ENCODE measurements around the gene IRAK2. TPM values are rescaled to one million over a fixed set of nuclear protein-coding genes. Genes with fewer than 3 reads are reported as not detected.
A peak's percentile ranks its signal among the peaks of the same experiment; 100 is the strongest.

IRAK2 gene
- polyA plus RNA-seq, 3 donors: 0.78 to 2.0 (median 1.5) TPM

GRCh38 chr3:10274601-10275000 is 109.9 kb downstream of the IRAK2 start:
- WGBS (ENCODE audit: insufficient coverage): 83% methylated on average over 1 of the region's 1 CpG
- peaks cover 85% of the 10 kb centered on the region for H3K79me2 ChIP-seq (ENCODE audit: insufficient read depth, low read length)

GRCh38 chr3:10277115-10277625 is 112.5 kb downstream of the IRAK2 start:
- no peak for TF ChIP-seq CTCF (IDR thresholded peaks at IDR 0.05)
- H3K27ac Mint-ChIP-seq: peak overlapping the region in 4 of 7 donors; percentile 10 to 77 (median 30)
- Histone ChIP-seq H3K27ac (ENCODE audit: low read depth in 1 of 2, low read length in 2 of 2) (peak overlapping the region in 1 of 2 donors; percentile 12), H3K4me3 (replicated peaks in 1 of 3; ENCODE audit: low read depth in 2 of 3, low read length in 3 of 3) (no peak overlapping the region), H3K79me2 (ENCODE audit: insufficient read depth, low read length) (peaks cover 59% of the 10 kb centered on the region), H3K9me3 (replicated peaks in 1 of 2; ENCODE audit: control insufficient read depth in 1 of 2, insufficient read depth in 1 of 2, low read length in 2 of 2) (no peaks in the 10 kb centered on the region), H3K4me1 (ENCODE audit: control insufficient read depth in 1 of 2, insufficient read depth in 2 of 2, low read length in 2 of 2) (peaks cover 19 to 21% of the 10 kb centered on the region in 2 donors), H3K4me2 (replicated peaks; ENCODE audit: extremely low read depth, low read length, poor library complexity, severe bottlenecking) (no peak overlapping the region), H3K27me3 (ENCODE audit: control insufficient read depth in 2 of 2, insufficient read depth in 2 of 2, low read length in 2 of 2) (no peaks in the 10 kb centered on the region), H4K20me1 (ENCODE audit: insufficient read depth, low read length) (peaks cover 83% of the 10 kb centered on the region), H3K36me3 (replicated peaks in 1 of 2; ENCODE audit: control insufficient read depth in 1 of 2, insufficient read depth in 2 of 2, low read length in 2 of 2) (peaks cover 64 to 86% of the 10 kb centered on the region in 2 donors), H3K9ac (ENCODE audit: insufficient read depth, low read length, poor library complexity, severe bottlenecking) (no peak overlapping the region), H2AFZ (ENCODE audit: insufficient read depth, low read depth, low read length, poor library complexity, severe bottlenecking) (no peak overlapping the region)
- peaks cover 20% of the 10 kb centered on the region for H3K4me1 Mint-ChIP-seq
- no peak for DNase-seq
- peaks cover 67 to 83% of the 10 kb centered on the region in 2 donors for H3K36me3 Mint-ChIP-seq
- H3K27me3 Mint-ChIP-seq (ENCODE audit: low read depth in 3 of 3): no peaks in the 10 kb centered on the region
- H3K4me3 Mint-ChIP-seq: no peak overlapping the region
- intact Hi-C loops (cut with micrococcal nuclease): no loop called here
- WGBS (ENCODE audit: insufficient coverage): 91% methylated on average over 3 of the region's 3 CpGs
- no peaks in the 10 kb centered on the region for H3K9me3 Mint-ChIP-seq

More at GRCh38 chr3:10274601-10275000, 109.9 kb downstream of the IRAK2 start:
- Mint-ChIP-seq H3K9me3 (no peaks in the 10 kb centered on the region), H3K27ac (no peak overlapping the region), H3K27me3 (ENCODE audit: low read depth in 3 of 3) (no peaks in the 10 kb centered on the region), H3K4me3 (no peak overlapping the region), H3K36me3 (peaks cover 65 to 85% of the 10 kb centered on the region in 2 donors), H3K4me1 (peaks cover 20% of the 10 kb centered on the region)
- TF ChIP-seq CTCF (IDR thresholded peaks at IDR 0.05): no peak
- peaks cover 19 to 21% of the 10 kb centered on the region in 2 donors for H3K4me1 ChIP-seq (ENCODE audit: control insufficient read depth in 1 of 2, insufficient read depth in 2 of 2, low read length in 2 of 2)
- H3K4me3 ChIP-seq (replicated peaks in 1 of 3; ENCODE audit: low read depth in 2 of 3, low read length in 3 of 3): no peak overlapping the region
- H4K20me1 ChIP-seq (ENCODE audit: insufficient read depth, low read length): peaks cover 99% of the 10 kb centered on the region
- H2AFZ ChIP-seq (ENCODE audit: insufficient read depth, low read depth, low read length, poor library complexity, severe bottlenecking): no peak overlapping the region
- DNase-seq: no peak
- no peak overlapping the region for H3K9ac ChIP-seq (ENCODE audit: insufficient read depth, low read length, poor library complexity, severe bottlenecking)
- H3K4me2 ChIP-seq (replicated peaks; ENCODE audit: extremely low read depth, low read length, poor library complexity, severe bottlenecking): no peak overlapping the region
- H3K27ac ChIP-seq (ENCODE audit: low read depth in 1 of 2, low read length in 2 of 2): peak overlapping the region in 1 of 2 donors; percentile 64
- intact Hi-C loops (cut with micrococcal nuclease): no loop called here
- H3K9me3 ChIP-seq (replicated peaks in 1 of 2; ENCODE audit: control insufficient read depth in 1 of 2, insufficient read depth in 1 of 2, low read length in 2 of 2): no peaks in the 10 kb centered on the region
- H3K27me3 ChIP-seq (ENCODE audit: control insufficient read depth in 2 of 2, insufficient read depth in 2 of 2, low read length in 2 of 2): no peaks in the 10 kb centered on the region
- peaks cover 70 to 86% of the 10 kb centered on the region in 2 donors for H3K36me3 ChIP-seq (replicated peaks in 1 of 2; ENCODE audit: control insufficient read depth in 1 of 2, insufficient read depth in 2 of 2, low read length in 2 of 2)

All from CD14-positive monocyte (primary cell).